Neuron (in vitro differentiated cells): ENCODE results near the gene RHBDF1.
"Not testable (repeated sequence)": the region's sequence is repeated elsewhere in the genome, so short reads cannot be mapped to it uniquely, and the experiment has no call there.

Experiments
- H2AFZ ChIP-seq: one replicate; pipeline ENCODE4 v1.6.1; 2013; ENCODE audit warnings: low read depth, mild to moderate bottlenecking, inconsistent platforms, low read length, moderate library complexity
- H3K27me3 ChIP-seq: one replicate; pipeline ENCODE4 v1.6.1; 2013; ENCODE audit warnings: low read length; ENCODE audit not compliant: insufficient read depth
- H3K36me3 ChIP-seq: one replicate; pipeline ENCODE4 v1.6.1; 2013; ENCODE audit warnings: low read length; ENCODE audit not compliant: insufficient read depth
- H3K4me1 ChIP-seq: one replicate; pipeline ENCODE4 v1.6.1; 2013; ENCODE audit warnings: low read length; ENCODE audit not compliant: insufficient read depth
- H3K4me3 ChIP-seq: 2 replicates; pipeline ENCODE4 v1.5.1; 2013; ENCODE audit warnings: mild to moderate bottlenecking, low read length, moderate library complexity
- H3K9me3 ChIP-seq: one replicate; pipeline ENCODE4 v1.6.1; 2013; ENCODE audit warnings: low read length

The RHBDF1 gene

DNA sequence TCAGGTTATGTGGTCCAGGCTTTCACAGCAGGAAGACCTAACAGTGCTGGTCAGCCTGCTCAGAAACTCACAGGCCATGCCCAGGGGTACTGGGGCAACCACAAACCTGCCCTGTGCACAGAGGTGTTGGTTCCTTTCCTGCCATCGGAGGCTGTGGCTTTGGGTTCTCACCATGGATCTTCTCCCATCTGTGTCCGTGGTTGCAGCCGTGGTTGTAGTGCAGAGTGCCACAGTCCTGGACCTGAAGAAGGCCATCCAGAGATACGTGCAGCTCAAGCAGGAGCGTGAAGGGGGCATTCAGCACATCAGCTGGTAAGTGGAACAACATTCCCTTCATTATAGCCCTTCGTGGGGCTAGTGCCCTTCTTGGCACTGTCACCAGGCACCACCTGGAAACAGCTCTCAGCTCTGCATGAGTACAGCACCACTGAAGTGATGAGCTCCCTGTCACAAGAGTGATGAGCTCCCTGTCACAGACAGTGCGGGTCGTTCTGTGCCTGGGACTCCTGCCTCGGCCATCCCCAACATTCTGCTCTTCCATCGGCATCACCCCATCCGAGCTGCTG, 16.8 kb downstream of the RHBDF1 start:
- peaks cover 2% of the 10 kb centered on the region for H3K4me1 ChIP-seq
- H3K4me3 ChIP-seq, result no peak overlapping the region
- no peaks in the 10 kb centered on the region for H3K9me3 ChIP-seq
- peaks cover 60% of the 10 kb centered on the region for H3K36me3 ChIP-seq
- no peak overlapping the region for H2AFZ ChIP-seq
- H3K27me3 ChIP-seq, result no peaks in the 10 kb centered on the region

DNA sequence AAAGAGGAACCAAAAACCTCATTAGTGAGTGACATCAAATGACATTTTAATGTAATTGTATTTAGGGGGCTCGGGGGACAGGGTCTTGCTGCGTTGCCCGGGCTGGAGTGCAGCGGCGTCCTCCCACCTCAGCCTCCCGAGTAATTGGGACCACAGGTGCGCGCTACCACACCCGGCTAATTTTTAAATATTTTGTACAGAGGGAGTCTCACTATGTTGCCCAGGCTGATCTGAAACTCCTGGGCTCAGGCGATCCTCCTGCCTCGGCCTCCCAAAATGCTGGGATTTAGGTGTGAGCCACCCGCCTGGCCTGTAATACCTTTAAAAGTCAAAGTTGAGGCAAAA, 18.2 kb downstream of the RHBDF1 start:
- no peaks in the 10 kb centered on the region for H3K9me3 ChIP-seq
- H3K4me1 ChIP-seq, result peaks cover 2% of the 10 kb centered on the region
- peak overlapping the region; percentile 70 for H2AFZ ChIP-seq
- no peaks in the 10 kb centered on the region for H3K27me3 ChIP-seq
- peaks cover 50% of the 10 kb centered on the region for H3K36me3 ChIP-seq
- H3K4me3 ChIP-seq, result peak overlapping the region; percentile 85

DNA sequence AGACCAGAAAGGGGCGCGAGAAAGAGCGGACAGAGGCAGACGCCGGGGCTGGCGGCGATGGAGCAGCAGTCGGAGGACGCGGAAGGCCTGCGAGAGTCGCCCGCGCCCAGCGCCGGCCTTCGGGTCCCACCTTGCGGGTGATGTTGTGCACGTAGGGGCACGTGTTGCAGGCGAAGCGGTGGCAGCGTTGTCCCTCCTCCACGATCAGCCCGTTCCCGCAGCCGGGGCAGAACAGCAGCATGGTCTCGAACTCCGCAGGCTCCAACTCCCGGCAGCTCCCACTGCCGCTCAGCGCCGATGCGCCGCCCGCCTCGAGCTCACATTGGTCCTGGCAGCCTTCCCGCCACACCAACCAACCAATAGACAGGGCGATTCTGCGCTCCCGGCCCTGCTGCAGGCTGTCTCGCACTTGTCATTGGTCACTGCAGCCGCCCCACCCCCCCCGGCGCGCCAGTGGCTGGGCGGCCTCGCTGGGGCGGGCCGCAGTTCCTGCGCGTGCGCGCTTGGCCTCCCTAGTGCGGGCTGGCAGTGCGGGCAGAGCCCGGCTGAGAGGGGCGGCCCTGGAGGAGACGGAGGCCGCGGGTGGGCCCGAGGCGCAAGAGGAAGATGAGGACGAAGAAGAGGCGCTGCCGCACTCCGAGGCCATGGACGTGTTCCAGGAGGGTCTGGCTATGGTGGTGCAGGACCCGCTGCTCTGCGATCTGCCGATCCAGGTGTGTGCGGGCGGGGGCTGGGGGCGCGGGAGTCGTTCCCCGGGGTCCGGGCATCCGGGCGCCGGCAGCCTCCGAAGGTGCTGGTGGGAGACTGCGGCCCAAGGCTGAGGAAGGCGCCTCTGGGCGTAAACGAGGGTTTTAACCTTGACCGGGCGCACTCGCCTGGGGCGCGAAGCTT, 18.8 kb downstream of the RHBDF1 start, which contains the start of the genes POLR3K and SNRNP25:
Gene POLR3K (minus strand): TSS at position 263 of the 891 bp plus-strand sequence. CDS start 22 bp downstream, at position 241.
Gene SNRNP25 (plus strand): TSS at position 483 of the 891 bp plus-strand sequence. CDS start 189 bp downstream, at position 672.
- H3K36me3 ChIP-seq, result peaks cover 45% of the 10 kb centered on the region
- peaks cover 2% of the 10 kb centered on the region for H3K4me1 ChIP-seq
- H2AFZ ChIP-seq, result peak within 1 kb of the TSS; percentile 70
- H3K9me3 ChIP-seq, result no peaks in the 10 kb centered on the region
- no peaks in the 10 kb centered on the region for H3K27me3 ChIP-seq
- peak within 1 kb of the TSS; percentile 85 for H3K4me3 ChIP-seq

DNA sequence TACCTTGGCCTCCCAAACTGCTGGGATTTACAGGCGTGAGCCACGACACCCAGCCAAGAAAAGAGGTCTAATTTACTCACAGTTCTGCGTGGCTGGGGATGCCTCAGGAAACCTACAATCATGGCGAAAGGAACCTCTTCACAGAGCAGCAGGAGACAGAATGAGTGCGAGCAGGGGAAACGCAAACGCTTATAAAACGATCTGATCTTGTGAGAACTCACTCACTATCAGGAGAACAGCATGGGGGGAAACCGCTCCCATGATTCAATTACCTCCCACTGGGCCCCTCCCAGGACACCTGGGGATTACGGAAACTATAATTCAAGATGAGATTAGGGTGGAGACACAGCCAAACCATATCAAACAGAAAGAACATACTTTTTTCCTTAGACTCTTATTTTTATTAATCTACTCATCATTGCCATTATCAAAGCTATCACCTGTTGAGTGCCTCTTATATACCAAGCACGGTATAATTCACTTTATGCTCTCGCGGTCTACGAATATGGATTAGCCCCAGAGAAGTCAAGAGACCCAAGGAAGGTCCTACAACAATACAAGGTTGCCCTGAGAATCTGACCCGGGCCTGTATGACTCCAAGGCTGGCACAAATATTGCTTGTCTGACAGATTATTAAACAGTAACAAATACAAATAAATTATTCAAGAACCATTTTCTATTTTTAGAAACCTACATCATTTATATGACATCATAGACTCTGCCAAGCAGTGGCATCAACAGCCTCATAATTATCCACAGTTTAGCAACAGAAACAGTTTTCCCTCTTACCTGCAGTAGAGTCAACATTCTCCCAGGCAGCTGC, 21.5 kb downstream of the RHBDF1 start:
- no peak overlapping the region for H2AFZ ChIP-seq
- peaks cover 30% of the 10 kb centered on the region for H3K36me3 ChIP-seq
- peaks cover 2% of the 10 kb centered on the region for H3K4me1 ChIP-seq
- no peak overlapping the region for H3K4me3 ChIP-seq
- no peaks in the 10 kb centered on the region for H3K9me3 ChIP-seq
- no peaks in the 10 kb centered on the region for H3K27me3 ChIP-seq

DNA sequence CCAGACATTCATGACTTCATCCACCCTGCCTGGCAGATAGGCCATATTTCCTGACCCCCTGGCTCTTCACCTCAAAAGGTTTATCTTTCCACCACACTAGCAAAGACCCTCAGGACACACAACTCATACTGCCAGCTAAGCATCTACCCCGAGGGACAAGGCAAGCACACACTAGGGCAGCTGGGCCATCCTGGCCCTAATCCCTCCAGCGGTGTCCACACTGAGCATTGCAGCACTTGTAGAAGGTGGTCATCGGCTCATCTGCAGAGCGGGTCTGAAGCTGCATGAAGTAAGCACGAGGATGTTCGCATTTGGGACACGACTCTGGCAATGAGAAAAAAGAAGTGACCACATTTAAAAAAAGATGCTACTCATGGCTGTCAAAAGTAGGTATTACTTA, 25.2 kb downstream of the RHBDF1 start:
- H3K9me3 ChIP-seq, result no peaks in the 10 kb centered on the region
- no peak overlapping the region for H3K4me3 ChIP-seq
- H3K27me3 ChIP-seq, result no peaks in the 10 kb centered on the region
- H3K4me1 ChIP-seq, result no peaks in the 10 kb centered on the region
- no peak overlapping the region for H2AFZ ChIP-seq
- H3K36me3 ChIP-seq, result peaks cover 44% of the 10 kb centered on the region

DNA sequence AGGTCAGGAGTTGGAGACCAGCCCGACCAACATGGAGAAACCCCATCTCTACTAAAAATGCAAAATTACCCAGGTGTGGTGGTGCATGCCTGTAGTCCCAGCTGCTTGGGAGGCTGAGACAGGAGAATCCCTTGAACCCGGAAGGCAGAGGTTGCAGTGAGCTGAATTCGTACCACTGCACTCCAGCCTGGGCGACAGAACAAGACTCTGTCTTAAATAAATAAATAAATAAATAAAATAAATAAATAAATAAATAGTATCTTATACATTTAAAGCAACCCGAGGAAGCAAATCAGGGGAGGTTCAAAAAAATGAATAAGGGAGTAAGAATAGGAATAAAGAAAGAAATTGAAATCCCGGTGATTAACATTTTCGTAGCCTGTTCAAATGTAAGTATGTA, 25.9 kb downstream of the RHBDF1 start:
- not testable (repeated sequence) for H2AFZ ChIP-seq, H3K4me3 ChIP-seq, H3K4me1 ChIP-seq, H3K27me3 ChIP-seq, H3K9me3 ChIP-seq
- H3K36me3 ChIP-seq, result peaks cover 50% of the 10 kb centered on the region

DNA sequence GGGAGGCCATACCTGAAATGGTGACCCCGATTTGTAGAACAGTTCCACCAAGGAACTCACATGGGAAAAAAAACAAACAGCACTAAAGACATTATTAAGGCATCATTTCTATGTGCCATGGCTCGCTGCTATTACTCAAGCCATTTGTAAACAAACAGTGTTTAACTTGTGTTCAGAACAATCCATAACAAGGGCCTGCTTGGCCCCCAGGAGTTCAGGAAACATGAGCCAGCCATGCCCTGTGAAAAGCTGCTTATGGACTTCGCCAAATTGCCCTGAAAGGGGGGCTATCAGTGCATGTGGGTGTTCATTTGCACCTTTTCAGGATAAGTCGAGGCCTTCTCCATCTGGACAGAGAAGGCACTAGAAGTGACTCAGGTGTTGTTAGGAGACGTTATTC, 27.0 kb downstream of the RHBDF1 start:
- H2AFZ ChIP-seq, result no peak overlapping the region
- H3K36me3 ChIP-seq, result peaks cover 42% of the 10 kb centered on the region
- H3K4me1 ChIP-seq, result no peaks in the 10 kb centered on the region
- peaks cover 6% of the 10 kb centered on the region for H3K9me3 ChIP-seq
- H3K4me3 ChIP-seq, result no peak overlapping the region
- no peaks in the 10 kb centered on the region for H3K27me3 ChIP-seq

DNA sequence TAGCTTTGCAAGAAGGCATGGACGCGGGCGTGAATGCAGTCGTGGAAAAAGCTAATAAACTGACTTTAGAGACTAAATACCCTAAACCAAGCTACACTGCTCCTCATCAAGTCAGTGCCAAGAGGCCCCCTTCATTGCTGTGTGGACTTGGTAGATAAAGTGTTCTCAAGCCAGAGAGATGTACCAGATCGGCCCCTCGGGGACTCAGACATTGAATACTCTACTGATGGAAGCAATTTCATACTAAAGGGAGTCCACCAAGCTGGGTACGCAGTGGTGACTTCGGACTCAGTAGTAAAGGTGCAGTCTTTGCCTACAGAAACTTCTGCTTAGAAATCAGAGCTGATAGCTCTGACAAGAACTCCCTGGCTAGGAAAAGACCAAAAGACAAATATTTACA, 27.8 kb downstream of the RHBDF1 start:
- no peaks in the 10 kb centered on the region for H3K27me3 ChIP-seq
- no peak overlapping the region for H3K4me3 ChIP-seq
- peaks cover 6% of the 10 kb centered on the region for H3K9me3 ChIP-seq
- no peak overlapping the region for H2AFZ ChIP-seq
- peaks cover 40% of the 10 kb centered on the region for H3K36me3 ChIP-seq
- H3K4me1 ChIP-seq, result no peaks in the 10 kb centered on the region

DNA sequence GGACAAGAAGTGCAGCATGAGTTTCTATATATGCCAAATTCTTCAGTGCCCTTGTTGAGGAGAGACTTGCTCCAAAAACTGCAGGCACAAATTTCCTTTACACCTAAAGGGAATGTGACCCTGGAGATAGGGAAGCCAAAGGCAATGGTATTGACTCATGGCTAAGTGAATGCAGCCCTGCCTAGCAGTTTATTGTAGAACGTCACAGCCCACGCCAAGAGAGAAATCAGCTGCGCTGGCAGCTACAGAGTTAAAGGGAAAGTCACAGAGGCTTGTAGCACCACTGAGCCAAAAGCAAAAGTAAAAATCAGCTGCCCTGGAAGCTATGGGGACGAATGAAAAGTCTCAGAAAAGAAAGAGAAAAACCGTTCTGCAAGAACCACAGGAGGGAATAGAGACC, 29.1 kb downstream of the RHBDF1 start:
- Histone ChIP-seq H3K9me3 (peaks cover 6% of the 10 kb centered on the region), H3K4me1 (no peaks in the 10 kb centered on the region), H3K27me3 (no peaks in the 10 kb centered on the region), H3K4me3 (no peak overlapping the region), H2AFZ (no peak overlapping the region), H3K36me3 (peaks cover 40% of the 10 kb centered on the region)

DNA sequence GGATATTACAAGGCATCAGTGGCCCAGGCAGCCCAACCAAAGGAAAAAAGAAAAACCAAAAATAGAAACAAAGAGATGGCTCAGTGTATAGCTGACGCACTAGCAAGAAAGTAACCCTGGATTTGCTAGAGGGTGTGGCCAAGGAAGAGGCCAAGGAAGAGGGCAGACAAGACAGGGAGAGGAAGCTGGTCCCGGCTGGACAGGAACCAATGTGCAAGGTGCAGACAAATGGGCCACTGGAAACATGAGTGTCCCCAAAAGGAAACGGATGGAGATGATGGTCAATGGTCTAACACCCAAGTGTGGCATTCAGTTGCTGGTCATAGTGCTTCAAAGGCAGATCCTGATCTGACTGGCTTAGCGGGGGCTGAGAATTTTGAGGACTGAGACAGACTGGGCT, 29.7 kb downstream of the RHBDF1 start:
- Histone ChIP-seq H2AFZ (no peak overlapping the region), H3K4me3 (no peak overlapping the region), H3K36me3 (peaks cover 40% of the 10 kb centered on the region), H3K9me3 (peaks cover 6% of the 10 kb centered on the region), H3K27me3 (no peaks in the 10 kb centered on the region), H3K4me1 (no peaks in the 10 kb centered on the region)

DNA sequence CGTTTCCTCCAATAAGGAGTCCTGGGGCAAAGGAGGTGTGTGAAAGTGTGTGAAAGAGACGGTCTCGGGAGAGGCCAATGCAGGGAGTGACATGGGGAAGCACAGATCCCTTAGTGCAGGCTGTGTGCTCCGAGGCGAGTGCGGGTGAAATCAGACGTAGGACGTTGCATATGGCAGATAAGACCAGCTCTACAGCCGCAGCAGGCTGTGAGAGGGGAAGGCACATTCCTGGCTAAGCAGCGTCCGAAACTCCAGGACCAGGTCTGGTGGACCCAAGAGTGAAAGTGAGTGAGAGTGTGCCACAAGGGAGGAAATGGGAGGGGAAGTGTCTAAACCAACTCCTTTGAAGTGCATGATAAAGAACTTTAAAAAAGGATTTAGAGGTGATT, 30.4 kb downstream of the RHBDF1 start:
- H3K36me3 ChIP-seq, result peaks cover 36% of the 10 kb centered on the region
- H3K4me1 ChIP-seq, result no peaks in the 10 kb centered on the region
- no peak overlapping the region for H3K4me3 ChIP-seq
- no peak overlapping the region for H2AFZ ChIP-seq
- H3K27me3 ChIP-seq, result no peaks in the 10 kb centered on the region
- H3K9me3 ChIP-seq, result peaks cover 6% of the 10 kb centered on the region

DNA sequence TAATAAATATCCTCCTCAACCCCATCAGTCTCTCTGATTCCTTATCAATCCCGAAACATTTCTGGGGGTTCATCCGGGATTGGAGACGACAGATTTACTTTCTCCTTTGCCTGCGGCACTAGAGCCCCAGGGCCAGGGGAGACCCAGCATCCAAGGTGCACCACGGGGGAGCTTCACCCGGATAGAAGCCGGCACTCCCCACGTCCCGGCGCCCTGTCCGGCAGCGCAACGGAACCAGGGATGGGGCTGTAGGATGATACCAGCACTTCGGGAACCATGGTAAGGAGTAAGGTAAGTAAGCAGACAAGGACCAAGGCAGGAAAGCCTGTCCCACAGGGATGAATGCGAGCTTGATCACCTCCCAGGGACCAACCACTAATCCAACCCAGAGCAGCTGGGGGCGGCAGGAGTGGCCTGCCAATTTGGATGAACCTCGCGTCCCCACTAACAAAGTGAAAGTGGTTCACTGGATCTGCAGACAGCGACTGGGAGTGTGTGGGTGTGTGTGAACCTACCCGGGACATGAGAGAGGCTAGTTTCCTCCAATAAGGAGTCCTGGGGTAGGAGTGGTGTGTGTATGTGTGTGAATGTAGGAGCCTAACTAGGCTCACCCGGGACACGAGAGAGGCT, 30.9 kb downstream of the RHBDF1 start:
- H3K27me3 ChIP-seq, result no peaks in the 10 kb centered on the region
- peaks cover 33% of the 10 kb centered on the region for H3K36me3 ChIP-seq
- H2AFZ ChIP-seq, result no peak overlapping the region
- no peaks in the 10 kb centered on the region for H3K4me1 ChIP-seq
- H3K4me3 ChIP-seq, result no peak overlapping the region
- H3K9me3 ChIP-seq, result peaks cover 6% of the 10 kb centered on the region
